SU-DHL-6 (cell line): ENCODE measurements around the gene CSF2.

Experiments used
- EZH2phosphoT487 ChIP-seq: fragments of 200-600 bp; sonication (generic), shearing (Covaris generic); conservative IDR thresholded peaks from 2 replicates; pipeline ENCODE4 v1.6.1; 2018; ENCODE audit warnings: mild to moderate bottlenecking, antibody characterized with exemption, low read length, moderate library complexity, mixed read lengths
- TF ChIP-seq, protein P1 (sequence below): fragments of 200-600 bp; sonication (generic); IDR thresholded peaks from one replicate; pipeline ENCODE4 v1.5.1; 2017; ENCODE audit warnings: antibody characterized with exemption, mild to moderate bottlenecking, low read length, moderate library complexity; ENCODE audit not compliant: insufficient read depth, poor library complexity, severe bottlenecking

GRCh38 chr5:132102944-132103331 lies 29.3 kb downstream of the CSF2 start:
- TF ChIP-seq, protein P1, sequence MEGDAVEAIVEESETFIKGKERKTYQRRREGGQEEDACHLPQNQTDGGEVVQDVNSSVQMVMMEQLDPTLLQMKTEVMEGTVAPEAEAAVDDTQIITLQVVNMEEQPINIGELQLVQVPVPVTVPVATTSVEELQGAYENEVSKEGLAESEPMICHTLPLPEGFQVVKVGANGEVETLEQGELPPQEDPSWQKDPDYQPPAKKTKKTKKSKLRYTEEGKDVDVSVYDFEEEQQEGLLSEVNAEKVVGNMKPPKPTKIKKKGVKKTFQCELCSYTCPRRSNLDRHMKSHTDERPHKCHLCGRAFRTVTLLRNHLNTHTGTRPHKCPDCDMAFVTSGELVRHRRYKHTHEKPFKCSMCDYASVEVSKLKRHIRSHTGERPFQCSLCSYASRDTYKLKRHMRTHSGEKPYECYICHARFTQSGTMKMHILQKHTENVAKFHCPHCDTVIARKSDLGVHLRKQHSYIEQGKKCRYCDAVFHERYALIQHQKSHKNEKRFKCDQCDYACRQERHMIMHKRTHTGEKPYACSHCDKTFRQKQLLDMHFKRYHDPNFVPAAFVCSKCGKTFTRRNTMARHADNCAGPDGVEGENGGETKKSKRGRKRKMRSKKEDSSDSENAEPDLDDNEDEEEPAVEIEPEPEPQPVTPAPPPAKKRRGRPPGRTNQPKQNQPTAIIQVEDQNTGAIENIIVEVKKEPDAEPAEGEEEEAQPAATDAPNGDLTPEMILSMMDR = no peak
- no peak for TF ChIP-seq EZH2phosphoT487
